HG03575 (cell line): ENCODE data around the gene MTFMT.

Experiments
- ATAC-seq: cut with Tn5 transposase; IDR thresholded peaks from one replicate; pipeline ENCODE4 v1.9.1; 2021; ENCODE audit not compliant: unreplicated experiment, insufficient number of reproducible peaks, low FRiP score; ENCODE audit errors: extremely low read depth

The MTFMT gene

DNA sequence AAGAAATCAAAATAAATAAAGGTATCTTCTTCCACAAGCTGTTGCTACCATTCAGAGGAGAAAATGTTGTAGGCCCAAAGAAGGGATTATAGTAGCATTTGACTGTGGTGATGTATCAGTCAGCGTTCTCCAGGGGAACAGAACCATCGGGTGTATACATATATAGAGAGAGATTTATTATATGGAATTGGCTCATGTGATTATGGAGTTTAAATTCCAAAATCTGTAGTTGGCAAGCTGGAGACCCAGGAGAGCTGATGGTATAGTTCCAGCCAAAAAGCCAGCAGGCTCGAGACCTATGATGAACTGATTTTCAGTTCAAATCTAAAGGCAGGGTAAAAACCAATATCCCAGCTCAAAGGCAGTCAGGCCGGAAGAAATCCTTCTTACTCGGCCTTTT is 32.4 kb downstream of the MTFMT start:
- no peak for ATAC-seq

DNA sequence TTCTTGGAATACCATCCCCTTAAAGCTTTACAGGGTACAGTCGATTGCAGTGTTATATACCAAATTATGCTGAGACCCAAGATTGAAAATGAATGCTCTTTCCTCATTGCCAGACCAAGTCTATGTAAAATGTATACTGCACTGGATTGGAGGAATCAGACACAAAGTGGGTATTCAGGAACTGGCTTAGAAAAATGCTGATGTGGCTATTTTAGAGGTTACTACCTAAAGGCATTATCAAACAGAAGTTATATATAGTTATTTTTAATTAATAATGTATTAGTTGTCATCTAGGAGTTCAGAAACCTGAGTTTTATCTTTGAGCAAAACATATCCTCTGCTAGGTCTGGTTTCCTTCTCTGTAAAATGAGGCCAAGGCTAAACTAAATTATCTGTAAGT is 36.1 kb downstream of the MTFMT start:
- ATAC-seq = no peak

DNA sequence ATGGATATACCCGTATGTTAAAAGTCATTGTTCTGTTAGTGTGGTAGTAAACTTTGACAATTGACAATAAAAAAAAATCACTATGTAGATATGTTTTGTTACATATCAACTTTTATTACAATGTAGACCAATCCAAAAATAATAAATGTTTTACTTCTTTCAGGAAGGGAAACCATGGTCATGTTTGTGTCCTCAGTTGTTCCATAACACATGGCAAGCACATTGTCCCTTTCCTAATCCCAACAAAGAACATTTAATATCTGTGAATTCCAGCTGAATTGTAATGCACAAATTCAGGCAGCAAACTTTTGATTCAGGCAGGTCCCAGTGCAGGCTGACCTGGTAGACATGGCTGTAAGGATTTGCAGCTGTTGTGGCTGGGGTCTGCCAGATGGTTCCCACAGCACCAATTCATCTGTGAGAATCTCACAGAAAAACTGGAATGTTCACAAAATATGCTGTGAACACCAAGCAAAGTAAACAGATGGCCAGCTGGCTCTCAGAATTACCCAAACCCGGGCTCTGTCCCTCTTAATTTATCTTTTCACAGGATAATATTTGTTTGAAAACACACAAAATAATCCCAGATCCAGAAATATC is 37.8 kb downstream of the MTFMT start:
- no peak for ATAC-seq

DNA sequence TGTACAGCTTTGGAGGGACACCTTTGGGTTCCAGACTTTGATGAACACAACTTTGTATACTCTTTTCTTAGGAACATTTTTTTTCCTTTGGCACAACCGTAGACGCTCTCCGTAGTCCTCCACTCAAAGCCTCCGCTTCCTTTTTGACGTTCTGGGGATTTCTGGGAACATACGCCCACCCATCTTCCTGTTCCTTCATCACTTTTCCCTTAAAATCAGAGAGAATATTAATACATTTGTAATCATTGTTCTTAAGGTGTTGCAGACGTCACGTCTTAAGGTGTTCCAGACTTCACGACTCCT is 39.3 kb downstream of the MTFMT start:
- no peak for ATAC-seq

DNA sequence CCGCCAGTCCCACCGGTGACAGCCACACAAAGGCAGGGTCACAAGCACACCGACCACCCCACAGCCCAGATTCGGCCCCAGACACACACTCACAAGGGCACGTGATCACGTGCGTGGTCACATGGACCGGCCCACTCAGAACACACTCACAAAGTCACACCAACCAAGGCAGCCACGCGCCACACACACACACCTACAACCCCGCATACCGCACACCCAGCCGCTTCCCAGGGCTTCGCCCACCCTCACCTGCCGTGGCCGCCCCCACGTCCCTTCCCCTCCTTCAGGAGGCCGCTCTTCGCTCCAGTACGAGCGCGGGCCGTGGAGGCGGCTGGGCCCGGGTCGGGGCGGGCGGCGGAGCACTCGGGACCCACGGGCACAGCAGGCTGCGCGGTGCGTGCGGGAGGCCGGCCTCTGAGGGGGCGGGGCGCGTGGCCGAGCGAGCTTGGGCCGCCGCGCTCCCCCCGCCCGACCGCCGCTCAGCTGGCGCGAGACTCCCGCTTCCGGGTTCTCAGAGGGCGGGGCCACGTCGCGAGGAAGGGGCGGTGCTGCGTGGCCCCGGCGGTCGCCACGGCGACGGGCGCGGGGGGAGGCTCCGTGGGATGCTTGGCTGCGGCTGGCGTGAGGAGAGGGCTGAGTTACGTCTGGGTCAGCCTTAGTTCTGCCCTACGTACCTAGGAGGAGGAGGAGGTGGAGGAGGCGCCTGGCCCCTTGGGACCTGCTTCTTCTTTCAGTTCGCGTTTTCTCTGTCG is 39.8 kb downstream of the MTFMT start, which contains the start of gene SPG21:
TSS of gene SPG21 (minus strand) at position 499 of the 752 bp plus-strand sequence. CDS start 6,345 bp downstream, outside the sequence.
- ATAC-seq = peak; percentile 50

DNA sequence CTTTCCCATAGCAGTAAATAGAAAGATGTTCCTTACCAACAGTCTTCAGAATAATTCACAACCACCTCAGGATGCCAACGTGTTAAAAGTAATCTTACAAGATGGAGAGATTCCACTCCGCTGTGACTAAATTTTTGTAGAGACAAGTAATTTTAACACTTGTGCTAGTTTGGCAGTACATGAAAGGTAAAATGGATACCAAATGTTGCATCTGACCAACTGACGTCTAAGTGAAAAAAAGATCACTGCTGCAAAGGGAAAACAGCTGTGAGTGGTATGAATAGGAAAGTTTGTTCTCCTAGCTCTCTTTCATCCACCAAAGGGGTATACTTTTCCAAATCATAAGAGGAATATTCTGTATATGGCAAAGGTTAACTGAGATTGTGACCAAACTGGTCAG is 42.3 kb downstream of the MTFMT start:
- no peak for ATAC-seq

DNA sequence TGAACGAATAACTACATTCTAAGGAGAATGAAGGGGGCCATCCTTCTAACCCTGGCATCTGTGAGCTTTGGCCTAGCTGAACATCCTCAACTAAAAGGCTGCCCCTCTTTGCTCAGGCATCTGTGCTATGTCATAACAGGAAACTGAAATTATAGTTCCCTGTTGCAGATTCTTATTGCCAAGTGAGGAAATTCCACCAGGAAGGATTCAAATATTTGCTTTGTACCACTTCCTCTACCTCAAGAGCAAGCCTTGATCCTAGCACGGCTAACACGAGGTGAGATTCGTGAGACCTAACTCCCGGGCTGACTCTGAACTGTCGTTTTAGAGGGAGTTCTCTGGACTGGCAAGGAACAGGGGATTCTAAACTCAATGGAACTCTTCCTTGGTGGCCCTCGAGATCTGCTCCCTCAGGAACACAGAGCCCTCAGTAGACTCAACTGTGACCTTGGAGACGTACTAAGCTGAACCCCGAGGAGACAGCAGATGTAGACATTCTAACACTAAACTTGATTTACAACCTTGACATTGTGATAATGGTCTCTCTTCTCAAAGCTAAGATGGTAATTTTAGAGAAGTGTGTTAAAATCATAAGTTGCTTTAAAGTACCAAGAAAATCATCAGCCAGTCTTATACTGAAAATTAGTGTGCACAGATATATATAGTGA is 43.9 kb downstream of the MTFMT start:
- no peak for ATAC-seq

DNA sequence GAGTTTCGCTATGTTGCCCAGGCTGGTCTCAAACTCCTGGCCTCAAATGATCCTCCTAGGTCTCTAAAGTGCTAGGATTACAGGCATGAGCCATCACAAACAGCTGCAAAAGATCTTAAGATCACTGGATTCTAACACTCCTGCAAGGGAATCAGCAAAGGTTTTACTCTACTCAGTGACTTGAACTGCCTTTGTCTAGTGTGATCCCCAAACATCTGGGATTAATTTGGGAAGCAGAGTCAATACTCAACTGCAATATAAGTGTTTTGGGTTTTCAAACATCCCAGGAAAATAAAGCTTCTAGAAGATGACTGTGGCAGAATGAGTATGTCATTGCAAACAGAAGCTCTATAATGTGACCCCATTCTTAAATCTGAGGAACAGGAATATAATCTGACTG is 47.0 kb downstream of the MTFMT start:
- no peak for ATAC-seq

DNA sequence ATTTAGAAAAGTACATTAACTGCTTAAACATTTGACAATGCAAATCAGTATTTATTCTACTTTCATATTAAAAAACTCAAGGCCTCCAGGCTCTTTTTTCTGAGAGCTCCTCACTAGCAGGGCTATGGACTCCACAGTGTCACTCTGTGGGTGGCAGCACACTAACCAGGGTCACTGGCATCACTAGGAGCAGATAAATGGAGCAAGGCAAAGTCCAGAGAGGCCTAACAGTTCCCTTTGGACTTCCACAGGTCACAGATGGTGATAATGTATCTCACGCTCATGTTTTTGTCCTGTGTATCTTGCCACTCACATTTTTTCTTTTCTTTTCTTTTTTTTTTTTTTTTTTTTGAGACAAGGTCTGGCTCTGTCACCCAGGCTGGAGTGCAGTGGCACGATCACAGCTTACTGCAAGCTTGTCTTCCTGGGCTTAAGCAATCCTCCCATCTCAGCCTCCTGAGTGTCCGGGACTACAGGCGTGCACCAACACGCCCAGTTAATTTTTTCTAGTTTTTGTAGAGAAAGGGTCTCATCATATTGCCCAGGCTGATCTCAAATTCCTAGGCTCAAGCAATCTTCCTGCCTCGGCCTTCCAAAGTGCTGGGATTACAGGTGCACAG is 47.5 kb downstream of the MTFMT start:
- ATAC-seq = no peak

DNA sequence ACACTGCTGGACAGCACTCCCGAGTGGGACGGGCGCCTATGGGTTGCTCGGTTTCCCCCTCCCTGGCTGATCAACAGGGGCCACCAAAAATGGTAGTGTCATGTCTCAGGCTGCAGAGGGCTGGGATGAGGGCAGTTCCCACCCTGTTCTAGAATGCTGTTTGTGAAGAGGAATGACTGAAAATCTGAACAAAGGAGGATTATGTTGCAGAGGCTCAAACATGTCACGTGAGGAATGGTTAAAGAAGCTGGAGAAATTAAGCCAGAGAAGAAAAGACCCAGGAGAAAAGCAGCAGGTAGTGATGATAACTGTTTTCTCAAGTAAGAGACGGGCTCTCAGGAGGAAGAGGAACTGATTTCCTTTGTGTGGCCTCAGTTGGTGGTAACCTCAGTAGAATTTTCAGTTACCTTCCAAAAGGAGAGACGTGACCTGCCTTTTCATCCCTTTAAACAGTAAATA is 50.2 kb downstream of the MTFMT start:
- no peak for ATAC-seq

DNA sequence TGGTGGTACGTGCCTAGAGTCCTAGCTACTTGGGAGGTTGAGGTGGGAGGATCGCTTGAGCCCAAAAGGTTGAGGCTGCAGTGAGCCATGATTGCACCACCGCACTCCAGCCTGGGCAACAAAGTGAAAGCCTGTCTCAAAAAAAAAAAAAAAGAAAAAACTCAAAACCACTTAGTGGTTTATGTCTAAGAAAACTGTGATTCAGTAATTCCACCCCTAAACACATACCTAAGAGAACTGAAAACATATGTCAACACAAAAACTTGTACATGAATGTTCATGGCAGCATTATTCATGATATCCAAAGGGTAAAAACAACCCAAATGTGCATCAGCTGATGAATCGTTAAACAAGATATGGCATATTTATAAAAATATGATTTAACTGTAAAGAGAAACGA is 54.0 kb downstream of the MTFMT start:
- ATAC-seq = no peak

DNA sequence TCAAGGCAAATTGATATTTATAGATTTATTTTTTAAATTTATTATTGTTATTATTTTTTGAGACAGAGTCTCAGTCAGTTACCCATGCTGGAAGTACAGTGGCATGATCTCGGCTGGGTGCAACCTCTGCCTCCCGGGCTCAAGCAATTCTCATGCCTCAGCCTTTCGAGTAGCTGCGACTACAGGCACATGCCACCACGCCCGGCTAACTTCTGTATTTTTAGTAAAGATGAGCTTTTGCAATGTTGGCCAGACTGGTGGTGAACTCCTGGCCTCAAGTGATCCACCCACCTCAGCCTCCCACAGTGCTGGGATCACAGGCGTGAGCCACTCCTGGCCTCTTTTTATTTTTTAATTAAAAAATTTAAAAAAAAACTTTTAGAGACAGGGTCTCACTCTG is 58.7 kb downstream of the MTFMT start:
- ATAC-seq = no peak

DNA sequence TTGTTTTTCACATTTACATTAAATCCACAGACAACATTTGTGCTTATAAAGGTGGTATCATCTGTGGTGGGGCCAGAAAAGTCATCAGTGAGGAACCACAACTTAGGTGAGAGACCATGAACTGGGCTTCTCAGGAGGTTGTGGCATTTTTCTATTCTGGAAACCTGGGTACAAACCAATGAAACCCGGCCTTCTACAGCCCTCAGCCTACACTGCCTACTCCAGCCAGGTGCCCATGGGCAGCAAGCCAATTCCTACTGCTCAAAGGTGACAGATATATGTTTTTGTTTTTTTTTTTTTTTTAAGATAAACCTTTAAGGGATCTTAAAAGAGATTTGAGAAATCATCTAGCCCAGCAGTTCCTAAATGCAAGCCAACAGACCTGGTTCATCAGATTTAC is 60.0 kb downstream of the MTFMT start:
- no peak for ATAC-seq

DNA sequence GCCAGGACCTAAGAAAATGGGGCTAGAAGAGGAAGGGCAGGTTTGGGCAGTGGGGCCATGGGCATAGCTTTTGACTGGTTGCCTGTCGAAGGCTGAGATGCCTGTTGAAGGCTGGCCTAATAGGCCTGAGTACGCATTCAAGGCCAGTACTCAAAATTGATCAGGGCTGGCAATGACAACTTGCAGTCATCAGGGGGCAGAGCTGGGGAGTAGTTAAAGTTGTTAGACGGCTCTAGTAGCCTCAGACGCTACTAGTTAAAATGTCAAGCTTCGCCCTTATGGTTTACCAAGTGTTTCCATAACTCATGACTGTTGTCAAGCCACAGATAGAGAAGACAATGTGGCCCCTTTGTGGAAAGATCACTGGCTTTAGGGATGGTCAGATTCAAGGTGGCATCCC is 68.4 kb downstream of the MTFMT start:
- ATAC-seq = no peak

DNA sequence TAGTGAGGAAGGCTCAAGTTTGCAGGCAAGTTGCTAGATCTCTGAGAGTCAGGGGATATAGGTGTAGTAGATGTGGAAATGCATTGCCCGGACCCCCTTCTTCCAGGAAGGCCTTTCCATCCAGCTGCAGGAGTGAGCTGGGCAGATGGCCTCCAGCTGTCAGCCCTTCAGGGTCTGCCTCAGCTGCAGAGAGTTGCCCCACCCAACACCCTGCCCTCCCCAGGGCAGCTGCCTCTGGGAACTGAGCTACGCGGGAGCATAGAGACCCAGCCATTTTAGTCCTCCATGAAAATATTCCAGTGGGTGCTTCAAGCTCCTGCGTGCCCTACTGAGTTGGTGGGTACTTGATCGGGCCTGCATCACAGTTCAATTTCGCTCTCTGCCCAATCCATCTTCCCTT is 69.3 kb downstream of the MTFMT start:
- ATAC-seq = no peak

DNA sequence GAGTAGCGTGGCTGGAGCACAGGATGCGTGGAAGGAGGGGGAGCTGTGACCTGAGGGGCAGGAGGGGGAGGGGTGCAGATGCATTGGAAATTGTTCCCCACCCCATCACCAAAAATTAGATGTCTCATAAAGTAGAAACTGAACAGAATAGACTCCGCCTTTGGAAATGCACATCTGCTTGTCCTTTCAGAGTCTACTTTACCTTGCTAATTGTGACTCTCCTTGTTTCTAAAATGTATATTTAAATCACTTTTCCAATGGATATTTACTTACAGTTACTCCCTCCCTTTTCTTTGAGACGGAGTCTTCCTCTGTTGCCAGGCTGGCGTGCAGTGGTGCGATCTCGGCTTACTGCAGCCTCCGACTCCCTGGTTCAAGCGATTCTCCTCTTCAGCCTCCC is 70.3 kb downstream of the MTFMT start:
- ATAC-seq = no peak

DNA sequence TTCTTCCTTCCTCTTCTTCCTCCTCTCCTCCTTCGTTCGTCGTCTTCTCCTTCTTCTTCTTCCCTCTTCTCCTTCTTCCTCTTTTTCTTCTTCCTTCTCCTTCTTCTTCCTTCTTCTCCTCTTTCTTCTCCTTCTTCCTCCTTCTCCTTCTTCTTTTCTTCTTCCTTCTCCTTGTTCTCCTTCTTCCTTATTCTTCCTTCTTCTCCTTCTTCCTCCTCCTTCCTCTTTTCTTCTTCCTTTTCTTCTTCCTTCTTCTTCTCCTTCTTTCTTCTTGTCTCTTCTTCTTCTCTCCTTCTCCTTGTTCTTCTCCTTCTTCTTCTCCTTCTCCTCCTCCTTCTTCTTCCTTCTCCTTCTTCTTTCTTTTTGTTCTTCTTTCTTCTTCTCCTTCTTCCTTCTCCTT is 75.0 kb downstream of the MTFMT start:
- ATAC-seq = no peak

DNA sequence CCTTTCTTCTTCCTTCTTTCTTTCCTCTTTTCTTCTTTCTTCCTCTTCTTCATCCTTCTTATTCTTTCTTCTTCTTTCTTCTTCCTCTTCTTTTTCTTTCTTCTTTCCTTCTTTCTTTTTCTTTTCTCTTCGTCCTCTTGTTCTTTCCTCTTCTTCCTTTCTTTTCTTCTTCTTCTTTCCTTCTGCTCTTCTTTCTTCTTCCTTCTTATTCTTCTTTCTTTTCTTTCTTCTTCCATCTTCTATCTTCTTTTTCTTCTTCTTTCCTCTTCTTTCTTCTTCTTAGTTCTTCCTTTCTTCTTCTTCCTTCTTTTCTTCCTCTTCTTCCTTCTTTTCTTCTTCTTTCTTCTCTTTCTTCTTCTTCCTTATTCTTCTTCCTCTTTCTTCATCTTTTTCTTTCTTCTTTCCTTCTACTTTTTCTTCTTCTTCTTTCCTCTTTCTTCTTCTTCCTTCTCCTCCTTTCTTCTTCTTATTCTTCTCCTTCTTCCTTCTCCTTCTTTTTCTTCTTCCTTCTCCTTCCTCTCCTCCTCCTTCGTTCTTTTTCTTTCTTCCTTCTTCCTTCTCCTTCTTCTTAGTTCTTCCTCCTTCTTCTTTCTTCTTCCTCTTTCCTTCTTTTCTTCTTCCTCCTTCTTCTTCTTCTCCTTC is 77.5 kb downstream of the MTFMT start:
- no peak for ATAC-seq
